HepG2 (cell line): ENCODE results near the gene DGAT2. TPM values are rescaled to one million over a fixed set of nuclear protein-coding genes. Genes with fewer than 3 reads are reported as not detected.

Experiments
- ATAD3A ChIP-seq: sonication (generic); formaldehyde crosslinking; IDR thresholded peaks from 2 replicates; pipeline ENCODE4 v1.4.0; 2020; ENCODE audit warnings: missing genetic modification reagents
- DMAP1 ChIP-seq: IDR thresholded peaks from 2 replicates; pipeline ENCODE4 v1.6.1; 2016
- GPN1 ChIP-seq: sonication (generic); formaldehyde crosslinking; IDR thresholded peaks from 2 replicates; pipeline ENCODE4 v1.5.1; 2020; ENCODE audit warnings: missing genetic modification reagents, borderline replicate concordance
- HMGA1 ChIP-seq: sonication (generic); formaldehyde crosslinking; conservative IDR thresholded peaks from 2 replicates; pipeline ENCODE4 v1.4.0; 2020; ENCODE audit warnings: missing genetic modification reagents
- KAT2B ChIP-seq: fragments of 150-350 bp; IDR thresholded peaks from 2 replicates; pipeline ENCODE4 v1.6.1; 2014; ENCODE audit warnings: low read depth, low read length, borderline replicate concordance
- MTF1 ChIP-seq: sonication (generic); formaldehyde crosslinking; IDR thresholded peaks from 2 replicates; pipeline ENCODE4 v1.5.0; 2020; ENCODE audit warnings: missing genetic modification reagents
- NFIB ChIP-seq: sonication (generic); formaldehyde crosslinking; IDR thresholded peaks from 2 replicates; pipeline ENCODE4 v1.9.0; 2021; ENCODE audit warnings: missing genetic modification reagents, mild to moderate bottlenecking, borderline replicate concordance
- PCBP1 ChIP-seq: fragments of 200-400 bp; formaldehyde crosslinking; IDR thresholded peaks from 2 replicates; pipeline ENCODE4 v1.6.1; 2017; ENCODE audit warnings: mild to moderate bottlenecking, low read depth, low read length, borderline replicate concordance
- PHF5A ChIP-seq: IDR thresholded peaks from one replicate; pipeline ENCODE4 v1.6.1; 2018; ENCODE audit warnings: low read depth, missing genetic modification reagents; ENCODE audit not compliant: unreplicated experiment
- PRDM10 ChIP-seq: sonication (generic); formaldehyde crosslinking; IDR thresholded peaks from 2 replicates; pipeline ENCODE4 v1.4.0; 2020; ENCODE audit warnings: low read depth, missing genetic modification reagents
- RFX3 ChIP-seq: IDR thresholded peaks from 2 replicates; pipeline ENCODE4 v1.6.1; 2016; ENCODE audit warnings: missing biosample characterization, missing genetic modification reagents
- SMAD9 ChIP-seq: sonication (generic); formaldehyde crosslinking; IDR thresholded peaks from 2 replicates; pipeline ENCODE4 v1.5.1; 2020; ENCODE audit warnings: mild to moderate bottlenecking, missing genetic modification reagents
- SRSF9 ChIP-seq: fragments of 200-400 bp; formaldehyde crosslinking; IDR thresholded peaks from 2 replicates; pipeline ENCODE4 v1.6.1; 2018; ENCODE audit warnings: borderline replicate concordance, mild to moderate bottlenecking, low read depth, low read length; ENCODE audit not compliant: insufficient read depth, poor library complexity, severe bottlenecking
- TEAD3 ChIP-seq: optimal IDR thresholded peaks from 2 replicates; pipeline ENCODE3; 2016; ENCODE audit warnings: borderline replicate concordance
- TIGD3 ChIP-seq: sonication (generic); formaldehyde crosslinking; IDR thresholded peaks from 2 replicates; pipeline ENCODE4 v1.5.1; 2020; ENCODE audit warnings: mild to moderate bottlenecking, missing genetic modification reagents, borderline replicate concordance
- YEATS2 ChIP-seq: sonication (generic); formaldehyde crosslinking; IDR thresholded peaks from 2 replicates; pipeline ENCODE4 v1.4.0; 2020; ENCODE audit warnings: missing genetic modification reagents, borderline replicate concordance
- ZBTB37 ChIP-seq: sonication (generic); formaldehyde crosslinking; IDR thresholded peaks from 2 replicates; pipeline ENCODE4 v1.4.0; 2020; ENCODE audit warnings: mild to moderate bottlenecking, missing genetic modification reagents
- ZFP36L1 ChIP-seq: sonication (generic); formaldehyde crosslinking; IDR thresholded peaks from 2 replicates; pipeline ENCODE4 v1.8.0; 2022; ENCODE audit warnings: mild to moderate bottlenecking, missing genetic modification reagents, moderate library complexity
- ZNF251 ChIP-seq: sonication (generic); formaldehyde crosslinking; IDR thresholded peaks from 2 replicates; pipeline ENCODE4 v1.9.0; 2021; ENCODE audit warnings: mild to moderate bottlenecking, missing genetic modification reagents
- ZNF44 ChIP-seq: sonication (generic); formaldehyde crosslinking; IDR thresholded peaks from 2 replicates; pipeline ENCODE4 v1.5.1; 2020; ENCODE audit warnings: mild to moderate bottlenecking, missing genetic modification reagents
- ZNF451 ChIP-seq: sonication (generic); formaldehyde crosslinking; IDR thresholded peaks from 2 replicates; pipeline ENCODE4 v1.5.0; 2020; ENCODE audit warnings: mild to moderate bottlenecking, missing genetic modification reagents
- ZNF530 ChIP-seq: sonication (generic); formaldehyde crosslinking; IDR thresholded peaks from 2 replicates; pipeline ENCODE4 v1.5.0; 2020; ENCODE audit warnings: low read depth, mild to moderate bottlenecking, missing genetic modification reagents
- ZNF556 ChIP-seq: sonication (generic); formaldehyde crosslinking; IDR thresholded peaks from 2 replicates; pipeline ENCODE4 v1.4.0; 2020; ENCODE audit warnings: mild to moderate bottlenecking, missing genetic modification reagents, borderline replicate concordance
- ZNF7 ChIP-seq: IDR thresholded peaks from 2 replicates; pipeline ENCODE4 v1.6.1; 2016; ENCODE audit warnings: missing biosample characterization, missing genetic modification reagents
- ZNF781 ChIP-seq: sonication (generic); formaldehyde crosslinking; IDR thresholded peaks from 2 replicates; pipeline ENCODE4 v1.5.1; 2020; ENCODE audit warnings: borderline replicate concordance, mild to moderate bottlenecking, missing genetic modification reagents; ENCODE audit errors: not compliant biosample characterization
- ZNF879 ChIP-seq: sonication (generic); formaldehyde crosslinking; IDR thresholded peaks from 2 replicates; pipeline ENCODE4 v1.8.1; 2023; ENCODE audit warnings: missing genetic modification reagents
- polyA plus RNA-seq, 8 experiments: library from polyadenylated mRNA; depleted of rRNA in 3 of 8; stranded (reverse) in 7 of 8; unstranded in 1 of 8; fragments of >200 nt; fragmentation: Illumina TruSeq in 4 of 8; extraction: Trizol in 4 of 8; gene quantifications; 2 replicates each; pipeline versions ENCODE4 v1.2.1 to v1.2.3, GENCODE V29; 2011 to 2016; ENCODE audit warnings: low read depth in 4 of 8, missing spikeins in 1 of 8, mixed read lengths in 1 of 8; ENCODE audit not compliant: insufficient read depth in 1 of 8
- total RNA-seq, 5 experiments: library from RNA; depleted of rRNA; stranded (reverse); fragments of >200 nt; fragmentation: Illumina TruSeq; extraction: Trizol; gene quantifications; 2 replicates each; pipeline ENCODE4 v1.2.3, GENCODE V29; 2016; ENCODE audit warnings: low read depth in 1 of 5

DGAT2 gene
- total and polyA plus RNA-seq, 2 of the 13 experiments (the other 11 are each of a cell fraction or from before 2014, with no cell fraction given) = 39.0 to 65.6 TPM

- TF ChIP-seq TEAD3 (CRISPR knock-in tag) = peak; percentile 58
- TF ChIP-seq DMAP1 (CRISPR knock-in tag) = peak; percentile 77
- TF ChIP-seq KAT2B = no peak
- TF ChIP-seq GPN1 = no peak
- TF ChIP-seq ZNF879 (CRISPR knock-in tag) = 0 out of 2 replicates have a peak, but pooled peaks have one; percentile 40
- no peak for TF ChIP-seq NFIB (CRISPR knock-in tag)
- no peak for TF ChIP-seq ATAD3A (CRISPR knock-in tag)
- no peak for TF ChIP-seq ZNF451 (CRISPR knock-in tag)
- TF ChIP-seq ZNF7 (CRISPR knock-in tag) = no peak
- TF ChIP-seq SRSF9 = no peak
- no peak for TF ChIP-seq TIGD3
- TF ChIP-seq PCBP1 = no peak
- no peak for TF ChIP-seq ZNF530 (CRISPR knock-in tag)
- no peak for TF ChIP-seq HMGA1 (CRISPR knock-in tag)
- TF ChIP-seq ZBTB37 (CRISPR knock-in tag) = no peak
- TF ChIP-seq ZNF44 = no peak
- TF ChIP-seq ZNF251 = no peak
- no peak for TF ChIP-seq YEATS2 (CRISPR knock-in tag)
- no peak for TF ChIP-seq MTF1 (CRISPR knock-in tag)
- TF ChIP-seq SMAD9 (CRISPR knock-in tag) = no peak
- TF ChIP-seq ZFP36L1 (CRISPR knock-in tag) = no peak
- 0 out of 2 replicates have a peak, but pooled peaks have one; percentile 53 for TF ChIP-seq PRDM10 (CRISPR knock-in tag)
- TF ChIP-seq PHF5A (CRISPR knock-in tag) = no peak
- TF ChIP-seq ZNF781 (CRISPR knock-in tag) = no peak
- TF ChIP-seq RFX3 (CRISPR knock-in tag) = no peak
- TF ChIP-seq ZNF556 = 0 out of 2 replicates have a peak, but pooled peaks have one; percentile 22
Observed at GRCh38 chr11:75734491-75735180, 33.9 kb upstream of the DGAT2 start (continued).
